Measurements from ENCODE around the gene BAIAP2L1.
A peak's percentile ranks its signal among the peaks of the same experiment; 100 is the strongest.
"Not testable (repeated sequence)": the region's sequence is repeated elsewhere in the genome, so short reads cannot be mapped to it uniquely, and the experiment has no call there.

Gene BAIAP2L1

DNA sequence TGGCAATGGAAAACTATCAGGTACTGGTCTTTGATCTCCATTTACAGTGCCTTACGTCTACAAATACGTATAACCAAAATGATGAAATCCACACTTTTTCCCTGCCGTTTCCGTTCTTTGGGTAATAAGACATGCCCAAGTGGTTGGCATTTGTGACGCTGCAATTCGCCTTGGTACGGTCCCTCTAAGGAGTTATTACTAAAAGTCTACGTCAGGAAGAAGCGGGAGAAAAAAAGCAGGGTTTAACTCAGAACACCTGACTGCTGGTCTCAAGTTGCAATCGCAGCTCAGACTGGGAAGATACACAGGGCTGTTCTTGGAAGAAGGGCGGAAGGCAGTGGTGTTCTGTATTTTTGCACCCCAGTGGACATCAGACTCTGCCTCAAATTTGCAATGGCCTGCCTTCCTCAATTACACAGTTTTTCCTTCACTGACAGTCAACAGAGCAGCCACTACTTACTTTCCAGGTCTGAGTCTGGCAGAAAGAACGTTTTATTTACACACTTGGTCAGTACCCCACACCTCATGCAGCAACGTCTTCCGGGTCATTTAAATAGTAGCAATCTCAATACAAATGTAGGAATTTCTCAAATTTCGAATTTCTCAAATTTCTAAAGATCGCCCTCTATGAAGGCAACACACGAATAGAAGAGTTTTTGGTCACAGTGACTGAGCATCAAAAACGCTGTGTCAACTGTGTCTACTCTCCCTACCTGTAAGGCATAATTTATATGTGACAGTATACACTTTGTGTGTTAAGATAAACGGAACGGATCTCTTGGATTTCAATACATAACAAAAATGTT lies 2.1 kb downstream of the BAIAP2L1 start:
- no peak for DNase-seq (ENCODE audit: low spot score)

DNA sequence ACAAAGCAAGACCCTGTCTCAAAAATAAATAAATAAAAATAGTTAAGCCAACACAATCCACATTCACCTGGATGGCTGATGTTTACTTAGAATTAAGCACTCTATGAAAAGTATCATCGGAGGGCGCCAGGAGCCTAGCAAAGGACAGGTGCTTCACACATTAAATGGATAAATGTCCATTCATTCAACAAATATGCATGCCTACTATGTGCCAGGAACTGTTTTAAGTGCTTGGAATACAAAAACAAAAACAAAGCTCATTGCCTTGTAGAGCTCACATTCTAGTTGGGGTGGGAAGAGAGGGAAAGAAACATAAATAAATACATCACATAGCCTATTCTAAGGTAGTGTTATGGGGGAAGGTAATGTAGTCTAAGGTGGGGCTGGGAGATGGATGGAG lies 4.1 kb downstream of the BAIAP2L1 start:
- no peak for DNase-seq (ENCODE audit: low spot score)

DNA sequence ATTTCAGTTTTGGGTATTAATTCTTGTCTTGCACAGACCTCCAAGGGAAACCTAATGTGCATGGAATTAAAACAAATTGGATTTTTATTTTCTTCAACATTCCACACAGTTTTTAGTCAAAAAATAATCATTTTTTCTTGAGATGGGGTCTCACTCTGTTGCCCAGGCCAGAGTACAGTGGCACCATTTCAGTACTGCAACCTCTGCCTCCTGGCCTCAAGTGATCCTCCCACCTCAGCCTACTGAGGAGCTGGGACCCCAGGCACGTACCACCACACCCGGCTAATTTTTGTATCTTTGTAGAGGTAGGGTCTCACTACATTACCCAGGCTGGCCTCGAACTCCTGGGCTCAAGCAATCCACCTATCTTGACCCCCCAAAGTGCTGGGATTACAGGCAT lies 4.9 kb downstream of the BAIAP2L1 start:
- DNase-seq (ENCODE audit: low spot score) = no peak

DNA sequence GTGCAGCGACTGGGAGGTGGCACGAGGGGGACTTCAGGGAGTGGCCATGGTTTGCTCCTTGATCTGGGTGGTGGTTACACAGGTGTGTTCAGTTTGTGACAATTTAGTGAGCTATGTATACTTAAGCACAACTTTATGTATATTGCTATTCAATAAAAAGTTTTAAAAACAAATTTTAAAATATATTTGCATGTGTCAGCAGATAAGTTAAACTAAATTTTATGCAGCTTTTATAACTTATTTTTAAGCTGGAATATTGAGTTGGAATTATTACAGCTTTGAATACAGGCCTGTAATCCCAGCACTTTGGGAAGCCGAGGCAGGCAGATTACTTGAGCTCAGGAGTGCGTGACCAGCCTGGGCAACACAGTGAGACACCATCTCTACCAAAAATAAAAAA lies 5.4 kb downstream of the BAIAP2L1 start:
- DNase-seq (ENCODE audit: low spot score) = no peak

DNA sequence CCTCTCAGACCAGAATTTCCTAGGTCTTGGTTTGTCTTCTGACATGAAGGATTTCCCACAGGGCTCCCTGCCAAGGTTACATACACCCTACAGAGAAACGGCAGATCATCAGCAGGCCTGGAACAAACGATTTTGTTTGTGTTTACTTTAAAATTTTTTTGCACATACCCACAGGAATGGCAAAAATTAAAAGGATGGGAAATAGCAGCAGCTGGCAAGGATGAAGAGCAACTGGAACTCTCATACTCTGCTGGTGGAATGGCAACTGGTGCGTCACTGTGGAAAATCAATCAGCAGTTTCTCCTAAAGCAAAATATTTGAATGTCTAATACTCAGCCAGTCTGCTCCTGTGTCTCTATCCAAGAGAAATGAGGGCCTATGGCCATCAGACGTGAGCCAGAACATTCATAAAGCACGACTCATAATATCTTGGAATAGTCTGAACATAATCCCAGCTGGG lies 6.5 kb downstream of the BAIAP2L1 start:
- DNase-seq (ENCODE audit: low spot score) = peak; percentile 82

DNA sequence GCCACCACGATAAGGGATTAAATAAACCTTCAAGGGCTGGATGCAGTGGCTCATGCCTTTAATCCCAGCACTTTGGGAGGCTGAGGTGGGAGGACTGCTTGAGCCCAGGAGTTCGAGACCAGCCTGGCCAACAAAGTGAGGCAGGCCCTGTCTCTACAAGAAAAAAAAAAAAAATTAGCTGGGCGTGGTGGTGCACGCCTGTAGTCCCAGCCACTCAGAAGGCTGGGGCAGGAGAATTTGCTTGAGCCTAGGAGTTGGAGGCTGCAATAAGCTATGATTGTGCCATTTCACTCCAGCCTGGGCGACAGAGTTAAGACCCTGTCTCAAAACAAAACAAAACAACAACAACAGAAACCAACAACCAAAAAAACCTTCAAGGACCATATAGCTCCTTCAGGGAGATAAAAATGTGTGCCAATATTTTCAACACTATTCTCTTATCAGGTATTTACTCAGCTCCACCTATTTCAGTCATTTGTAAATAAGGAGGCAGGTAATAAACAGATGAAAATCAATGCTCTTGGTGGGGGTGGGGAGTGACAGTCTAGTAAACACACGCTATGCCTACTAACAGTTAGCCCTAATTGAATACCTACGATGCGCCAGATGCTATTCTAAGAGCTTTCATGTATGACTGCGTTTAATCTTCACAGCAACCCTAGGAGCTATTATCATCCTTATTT lies 13.2 kb downstream of the BAIAP2L1 start:
- no peak for DNase-seq (ENCODE audit: low spot score)

DNA sequence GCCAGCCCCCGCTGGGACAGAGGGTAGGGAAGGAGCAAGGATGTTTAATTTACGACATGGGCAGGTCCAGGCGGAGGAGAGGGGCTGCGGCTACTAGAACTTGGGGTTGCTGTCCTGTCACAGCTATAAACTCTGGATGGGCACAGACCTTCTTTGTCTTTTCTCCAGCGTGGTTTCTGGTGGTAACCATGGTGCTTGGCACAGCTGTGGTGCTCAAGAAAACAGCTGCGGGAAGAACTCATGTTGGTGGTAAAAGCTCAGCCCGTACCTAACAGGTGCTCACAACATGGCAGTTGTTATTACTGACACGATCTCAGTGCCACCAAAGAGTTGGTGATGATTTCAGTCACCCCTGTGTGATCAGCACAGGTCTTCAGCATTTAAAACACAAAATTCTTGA lies 13.8 kb downstream of the BAIAP2L1 start:
- no peak for DNase-seq (ENCODE audit: low spot score)

DNA sequence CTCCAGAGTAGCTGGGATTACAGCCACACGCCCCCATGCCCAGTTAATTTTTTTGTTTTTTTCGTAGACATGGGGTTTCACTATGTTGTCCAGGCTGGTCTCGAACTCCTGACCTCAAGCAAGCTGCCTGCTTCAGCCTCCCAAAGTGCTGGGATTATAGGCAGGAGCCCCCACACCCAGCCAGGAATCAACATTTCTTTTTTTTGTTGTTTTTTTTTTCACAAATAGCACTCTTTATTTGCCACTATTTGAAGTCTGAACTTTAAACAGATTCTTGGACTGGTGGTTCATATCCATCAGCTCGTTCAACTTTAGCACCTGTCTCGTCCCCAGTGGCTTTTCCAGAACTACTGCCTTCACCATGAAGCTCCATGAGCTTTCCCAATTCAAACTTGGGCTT lies 15.4 kb downstream of the BAIAP2L1 start:
- not testable (repeated sequence) for DNase-seq (ENCODE audit: low spot score)

DNA sequence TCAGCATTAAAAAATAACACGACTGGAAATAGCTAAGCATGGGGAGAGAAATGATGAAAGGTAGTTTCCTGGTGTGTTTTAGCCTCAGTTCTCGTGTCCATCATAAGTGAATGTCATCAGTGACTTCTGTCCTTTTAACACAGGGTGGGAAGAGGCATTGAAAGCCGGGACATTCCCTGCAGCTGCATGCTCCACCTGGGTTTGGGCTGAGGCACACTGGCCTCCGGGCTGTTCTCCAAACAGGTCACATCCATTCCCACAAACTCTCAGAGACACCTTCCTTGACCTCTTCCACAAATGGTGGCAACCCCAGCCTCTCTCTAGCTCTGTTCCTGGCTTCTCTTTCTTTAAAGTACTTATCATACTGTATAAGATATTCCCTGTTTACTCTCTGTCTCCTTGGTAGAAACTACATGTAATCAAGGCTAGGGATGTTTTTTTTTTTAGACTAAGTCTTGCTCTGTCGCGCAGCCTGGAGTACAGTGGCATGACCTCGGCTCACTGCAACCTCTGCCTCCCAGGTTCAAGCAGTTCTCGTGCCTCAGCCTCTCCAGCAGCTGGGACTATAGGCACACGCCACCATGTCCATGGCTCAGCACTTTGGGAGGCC lies 22.6 kb downstream of the BAIAP2L1 start:
- DNase-seq (ENCODE audit: low spot score) = no peak

DNA sequence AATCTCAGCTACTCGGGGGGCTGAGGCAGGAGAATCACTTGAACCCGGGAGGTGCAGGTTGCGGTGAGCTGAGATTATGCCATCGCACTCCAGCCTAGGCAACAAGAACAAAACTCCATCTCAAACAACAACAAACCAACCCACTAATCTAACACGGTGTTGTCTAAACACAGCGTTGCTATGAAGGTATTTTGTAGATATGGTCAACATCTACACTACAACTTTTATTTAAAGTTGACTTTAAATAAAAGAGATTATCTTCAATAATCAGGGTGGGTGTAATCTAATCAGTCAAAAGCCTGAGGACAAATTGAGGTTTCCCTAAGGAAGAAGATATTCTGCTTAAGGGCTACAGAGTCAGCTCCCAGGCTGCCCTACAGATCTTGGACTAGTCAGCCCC lies 24.2 kb downstream of the BAIAP2L1 start:
- no peak for DNase-seq (ENCODE audit: low spot score)

DNA sequence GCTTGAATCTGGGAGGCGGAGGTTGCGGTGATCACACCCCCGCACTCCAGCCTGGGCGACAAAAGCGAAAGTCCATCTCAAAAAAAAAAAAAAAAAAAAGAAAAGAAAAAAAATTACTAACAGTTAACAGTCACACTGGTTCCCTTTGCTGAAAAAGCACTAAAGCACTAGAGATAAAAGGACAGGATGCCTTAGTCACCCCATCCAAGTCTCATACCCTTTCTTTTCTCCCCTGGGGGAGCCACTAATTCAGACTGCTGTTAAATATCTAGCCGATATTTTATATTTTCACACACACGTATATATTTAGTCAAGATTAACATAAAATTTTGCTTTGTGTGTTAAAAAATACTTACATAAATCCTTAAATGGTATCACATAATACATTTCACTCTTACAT lies 25.2 kb downstream of the BAIAP2L1 start:
- no peak for DNase-seq (ENCODE audit: low spot score)

DNA sequence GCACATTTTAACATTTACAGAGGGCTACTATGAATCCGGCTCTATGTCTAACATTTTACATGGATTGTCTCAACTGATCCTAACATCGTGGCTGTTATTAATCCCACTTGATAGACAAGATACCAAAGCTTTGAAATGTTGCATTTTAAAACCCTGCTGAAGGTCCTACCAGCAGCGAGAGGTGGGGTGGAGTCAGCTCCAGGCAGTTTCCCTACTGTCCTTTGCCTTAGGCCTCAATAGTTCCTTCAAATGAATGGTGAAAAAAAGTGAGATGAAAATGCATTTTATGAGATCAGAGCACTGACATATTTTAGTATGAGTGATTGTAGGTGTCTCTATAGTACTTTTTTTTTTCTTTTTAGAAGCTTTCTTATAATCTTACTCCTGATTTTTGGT lies 26.6 kb downstream of the BAIAP2L1 start:
- DNase-seq (ENCODE audit: low spot score) = no peak

DNA sequence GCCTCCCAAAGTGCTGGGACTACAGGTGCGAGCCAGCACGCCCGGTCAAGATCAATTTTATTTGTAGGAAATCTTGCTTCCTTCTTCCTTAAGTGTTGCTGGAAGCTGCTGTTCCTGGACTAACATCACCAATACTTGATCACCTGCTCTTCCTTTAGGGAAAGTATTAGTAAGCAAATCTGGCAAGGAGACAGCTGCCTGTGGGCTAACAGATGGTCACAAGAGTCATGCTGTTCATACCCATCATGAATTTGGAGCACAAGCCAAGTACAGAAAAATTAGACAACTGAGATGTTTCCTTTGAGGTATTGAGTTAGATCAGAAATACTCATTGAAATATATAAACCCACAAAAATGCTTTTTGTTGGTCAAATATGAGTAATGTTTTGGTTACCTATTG lies 27.9 kb downstream of the BAIAP2L1 start:
- peak; percentile 68 for DNase-seq (ENCODE audit: low spot score)

DNA sequence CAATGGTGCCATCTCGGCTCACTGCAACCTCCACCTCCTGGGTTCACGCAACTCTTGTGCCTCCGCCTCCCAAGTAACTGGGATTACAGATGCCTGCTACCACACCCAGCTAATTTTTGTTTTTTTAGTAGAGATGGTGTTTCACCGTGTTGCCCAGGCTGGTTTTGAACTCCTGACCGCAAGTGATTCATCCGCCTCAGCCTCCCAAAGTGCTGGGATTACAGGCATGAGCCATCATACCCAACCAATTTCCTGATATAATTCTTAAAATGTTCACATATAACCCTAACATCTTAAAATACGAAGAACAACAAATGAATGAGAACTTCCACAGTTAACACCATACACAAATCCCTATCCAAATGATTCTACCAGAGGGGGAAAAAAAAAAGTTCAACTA lies 31.2 kb downstream of the BAIAP2L1 start:
- no peak for DNase-seq (ENCODE audit: low spot score)

DNA sequence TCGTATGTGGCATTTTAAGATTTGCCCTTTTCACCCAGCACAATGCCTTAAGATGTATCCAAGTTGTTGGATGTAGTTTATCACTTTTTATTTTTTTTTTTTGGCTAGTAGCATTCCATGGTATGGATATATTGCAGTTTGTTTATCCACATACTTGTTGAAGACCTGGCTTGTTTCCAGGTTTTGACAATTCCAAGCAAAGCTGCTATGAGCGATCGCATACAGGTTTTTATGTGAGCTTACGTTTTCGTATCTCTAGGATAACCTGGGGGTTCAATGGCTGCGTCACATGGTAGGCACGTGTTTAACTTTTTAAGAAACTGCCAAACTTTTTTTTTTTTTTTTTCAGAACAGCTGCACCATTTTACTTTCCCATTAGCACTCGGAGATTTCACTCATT lies 32.2 kb downstream of the BAIAP2L1 start:
- no peak for DNase-seq (ENCODE audit: low spot score)

DNA sequence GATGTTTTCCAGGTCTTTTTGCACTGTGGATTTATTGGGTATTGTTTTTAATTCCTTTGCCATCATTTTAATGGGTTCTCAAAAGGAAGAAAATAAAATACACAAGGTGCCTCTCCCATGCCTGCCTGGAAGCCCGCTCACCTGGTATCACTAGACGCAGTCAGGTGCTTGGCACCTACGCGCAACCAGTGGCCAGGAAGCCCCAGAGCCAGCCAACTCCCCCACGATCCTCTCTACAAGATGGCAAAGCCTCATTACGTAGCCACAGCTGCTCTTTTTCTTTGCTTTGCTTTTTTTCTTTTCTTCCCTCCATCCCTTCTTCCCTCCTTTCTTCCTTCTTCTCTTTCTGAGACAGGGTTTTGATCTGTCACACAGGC lies 34.3 kb downstream of the BAIAP2L1 start:
- DNase-seq (ENCODE audit: low spot score) = no peak

DNA sequence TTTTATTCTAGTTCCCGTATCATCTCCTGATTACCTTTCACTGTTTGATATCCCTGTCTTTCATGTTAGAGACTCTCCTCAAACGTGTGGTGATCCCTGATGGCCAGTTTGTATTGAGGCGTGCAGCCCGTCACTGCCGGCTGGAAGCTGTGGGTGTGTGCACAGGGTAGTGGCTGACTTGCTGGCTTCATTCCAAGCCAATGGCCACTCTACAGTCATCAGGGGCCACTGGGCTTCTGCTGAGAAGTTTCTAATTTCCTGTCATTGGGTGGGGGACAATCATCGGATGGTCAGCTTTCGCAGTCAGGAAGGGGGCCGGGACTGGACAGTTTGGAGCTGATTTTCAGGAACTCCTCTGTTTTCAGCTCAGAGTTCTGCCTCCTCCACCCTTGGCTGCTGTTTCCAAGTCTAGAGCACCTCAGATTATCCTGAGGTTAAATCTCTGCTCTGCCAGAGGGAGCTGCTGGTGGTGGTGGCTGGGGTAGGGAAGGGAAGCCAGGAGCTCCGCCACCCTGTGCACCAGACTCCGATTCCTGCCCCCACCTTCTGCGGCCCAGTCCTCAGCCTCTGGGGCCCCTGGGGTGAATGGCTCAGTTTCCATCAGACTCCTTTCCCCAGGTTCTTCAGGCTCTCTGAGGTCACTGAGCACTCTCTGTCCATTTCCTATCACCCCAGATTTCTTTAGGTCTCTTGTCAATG lies 34.9 kb downstream of the BAIAP2L1 start:
- no peak for DNase-seq (ENCODE audit: low spot score)

DNA sequence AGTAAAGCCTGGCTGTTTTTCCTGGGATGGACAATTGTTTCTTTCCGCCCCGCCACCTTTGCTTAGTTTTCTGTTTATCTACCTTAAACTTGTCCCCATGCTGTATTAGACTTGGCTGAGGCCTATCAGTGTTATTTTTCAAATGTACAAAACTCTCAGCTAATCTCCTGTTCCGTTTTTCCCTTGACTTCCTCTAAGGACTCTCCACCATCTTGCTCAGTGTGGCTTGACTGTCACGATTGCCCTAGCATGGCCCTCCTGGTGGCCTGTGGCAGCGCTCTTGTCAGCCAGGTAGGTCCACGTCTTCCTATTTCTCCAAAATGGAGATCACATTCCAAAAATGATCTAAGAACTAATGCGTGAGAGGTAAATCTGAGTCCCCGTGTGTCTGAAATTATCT lies 36.7 kb downstream of the BAIAP2L1 start:
- DNase-seq (ENCODE audit: low spot score) = no peak

DNA sequence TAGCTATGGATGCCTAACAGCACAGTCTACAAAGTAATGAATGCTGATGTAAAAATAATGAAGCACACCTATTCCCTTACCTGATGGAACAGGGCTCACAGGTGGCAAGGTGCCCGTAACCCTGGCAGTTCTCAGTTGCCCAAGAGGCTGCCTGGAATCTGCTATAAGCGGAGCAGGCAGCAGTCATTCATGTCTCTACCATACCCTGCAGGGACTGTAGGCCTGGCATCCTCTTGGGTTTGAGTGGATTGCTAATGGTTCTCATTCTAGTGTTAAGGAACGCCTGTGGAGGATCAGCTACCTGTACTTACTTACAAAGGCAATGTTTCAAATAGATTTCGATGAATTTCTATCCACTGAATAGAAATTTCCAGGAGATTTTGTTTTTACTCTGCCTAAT lies 38.4 kb downstream of the BAIAP2L1 start:
- no peak for DNase-seq (ENCODE audit: low spot score)

DNA sequence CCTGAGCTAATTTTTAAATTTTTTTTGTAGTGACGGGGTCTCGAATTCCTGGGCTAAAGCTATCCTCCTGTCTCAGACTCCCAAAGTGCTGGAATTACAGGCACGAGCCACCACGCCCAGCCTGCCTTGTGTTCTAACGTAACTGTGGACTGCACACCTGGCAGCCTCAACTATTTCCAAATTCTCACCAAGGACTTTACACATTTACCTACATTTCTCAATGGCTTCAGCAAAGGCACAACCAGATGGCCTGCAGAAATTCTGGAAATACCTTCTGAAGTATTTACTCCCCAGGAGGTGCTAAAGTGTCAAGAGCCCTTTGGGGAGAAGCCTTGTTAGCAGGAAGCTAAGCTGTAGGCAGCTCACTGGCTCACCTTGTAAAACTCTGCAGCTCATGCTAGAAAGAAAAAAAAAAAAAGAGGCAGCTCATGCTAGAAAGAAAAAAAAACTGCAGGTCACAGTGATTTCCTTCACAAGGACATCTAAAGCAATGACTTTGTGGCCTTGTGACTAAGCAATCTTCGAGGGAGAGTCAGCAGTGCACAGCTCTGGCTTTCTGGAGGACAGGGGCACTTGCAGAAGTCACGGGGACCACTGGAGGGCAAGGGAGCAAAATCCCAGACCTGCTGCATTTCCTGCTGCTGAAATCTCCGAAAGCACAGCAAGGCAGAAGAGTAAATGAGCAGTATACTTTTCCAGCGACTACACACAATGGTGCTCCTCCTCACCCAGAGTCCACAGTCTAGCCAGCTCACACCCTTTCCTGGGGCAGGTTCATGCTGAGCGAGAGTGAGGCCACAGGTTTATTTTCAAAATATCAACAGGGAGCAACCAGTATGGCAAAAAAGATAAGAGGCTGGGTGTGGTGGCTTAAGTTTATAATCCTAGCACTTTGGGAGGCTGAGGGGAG lies 40.4 kb downstream of the BAIAP2L1 start:
- no peak for DNase-seq (ENCODE audit: low spot score)

DNA sequence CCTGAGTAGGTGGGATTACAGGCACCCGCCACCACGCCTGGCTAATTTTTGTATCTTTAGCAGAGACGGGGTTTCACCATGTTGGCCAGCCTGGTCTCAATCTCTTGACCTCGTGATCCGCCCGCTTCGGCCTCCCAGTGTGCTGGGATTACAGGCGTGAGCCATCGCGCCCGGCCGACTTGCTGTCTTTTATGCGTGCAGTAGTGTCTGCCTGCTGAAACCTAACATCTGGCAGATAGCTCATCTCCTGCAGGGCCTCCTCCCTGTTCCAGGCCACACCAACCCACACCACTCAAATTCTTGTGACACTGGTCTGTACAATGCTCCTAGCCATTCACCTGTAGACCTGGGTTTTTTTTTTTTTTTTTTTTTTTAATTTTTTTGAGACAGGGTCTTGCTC lies 41.5 kb downstream of the BAIAP2L1 start:
- DNase-seq (ENCODE audit: low spot score) = no peak

DNA sequence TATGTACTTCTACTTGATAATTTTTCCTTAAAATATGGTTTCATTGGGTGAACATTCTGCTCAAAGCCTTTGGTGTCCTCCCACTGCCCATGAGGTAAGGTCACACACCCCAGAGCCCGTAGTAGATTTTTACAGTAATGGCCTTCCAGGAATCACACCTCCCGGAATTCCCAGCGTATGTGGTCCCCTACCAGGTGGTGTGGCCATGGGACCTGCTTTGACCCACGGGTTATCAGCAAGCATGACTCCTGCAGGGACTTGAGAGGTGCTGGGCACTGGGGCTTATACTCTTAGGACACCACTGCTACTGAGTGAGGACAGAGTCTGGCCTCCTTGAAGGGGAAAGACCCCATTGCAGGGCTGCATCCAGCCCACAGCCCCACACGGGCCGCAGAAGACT lies 42.2 kb downstream of the BAIAP2L1 start:
- no peak for DNase-seq (ENCODE audit: low spot score)

Data from AG08395 (cell line).